Bone marrow (tissue), 2 donors: ENCODE measurements around the gene SEC24A.
A peak's percentile ranks its signal among the peaks of the same experiment; 100 is the strongest.
"Not testable (repeated sequence)": the region's sequence is repeated elsewhere in the genome, so short reads cannot be mapped to it uniquely, and the experiment has no call there.

Experiments used
- DNase-seq, 2 donors: peaks; one replicate each; lab custom pipeline; 2025; lab: John Stamatoyannopoulos, UW

SEC24A gene

DNA sequence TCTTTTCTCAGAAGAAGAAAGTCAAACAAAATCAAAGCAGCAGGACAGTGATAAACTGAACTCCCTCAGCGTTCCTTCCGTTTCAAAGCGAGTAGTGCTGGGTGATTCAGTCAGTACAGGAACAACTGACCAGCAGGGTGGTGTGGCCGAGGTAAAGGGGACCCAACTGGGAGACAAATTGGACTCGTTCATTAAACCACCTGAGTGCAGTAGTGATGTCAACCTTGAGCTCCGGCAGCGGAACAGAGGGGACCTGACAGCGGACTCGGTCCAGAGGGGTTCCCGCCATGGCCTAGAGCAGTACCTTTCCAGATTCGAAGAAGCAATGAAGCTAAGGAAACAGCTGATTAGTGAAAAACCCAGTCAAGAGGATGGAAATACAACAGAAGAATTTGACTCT, 92.5 kb downstream of the SEC24A start:
- no peak for DNase-seq

DNA sequence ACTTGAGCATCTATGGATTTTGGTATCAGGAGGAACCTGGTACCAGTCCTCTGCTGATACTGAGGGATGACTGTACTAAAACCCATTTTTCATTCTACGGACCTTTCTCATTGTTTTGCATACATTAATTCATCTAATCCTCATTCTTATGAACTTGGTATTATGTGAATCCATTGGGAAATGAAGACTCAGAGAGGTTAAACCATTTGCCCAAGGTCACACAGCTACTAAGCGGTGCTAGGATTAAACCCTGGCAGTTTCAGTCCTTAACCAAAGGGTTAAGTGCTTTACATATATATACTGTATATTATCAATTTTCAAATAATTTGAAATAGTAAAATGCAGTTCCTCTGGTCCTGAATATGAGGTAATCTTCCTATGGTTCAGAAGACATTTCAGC, 93.5 kb downstream of the SEC24A start:
- no peak for DNase-seq

DNA sequence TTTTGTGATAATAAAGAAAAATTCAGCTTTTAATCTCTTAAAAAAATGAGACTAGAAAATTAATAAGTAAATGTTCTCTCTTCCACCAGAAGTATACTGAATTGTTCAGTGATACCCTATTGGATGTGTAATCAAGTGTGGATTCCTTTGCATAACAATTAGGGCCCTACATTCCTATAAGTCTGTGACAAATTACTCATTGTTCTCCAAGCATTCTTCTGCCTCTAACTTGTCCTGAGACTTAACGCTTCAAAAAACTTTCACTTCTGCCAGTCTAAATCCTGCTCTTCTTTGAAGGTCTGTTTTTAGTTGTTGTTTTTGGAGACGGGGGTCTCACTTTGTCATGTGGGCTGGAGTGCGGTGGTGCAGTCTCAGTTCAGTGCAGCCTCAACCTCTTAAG, 100.8 kb downstream of the SEC24A start:
- no peak for DNase-seq

DNA sequence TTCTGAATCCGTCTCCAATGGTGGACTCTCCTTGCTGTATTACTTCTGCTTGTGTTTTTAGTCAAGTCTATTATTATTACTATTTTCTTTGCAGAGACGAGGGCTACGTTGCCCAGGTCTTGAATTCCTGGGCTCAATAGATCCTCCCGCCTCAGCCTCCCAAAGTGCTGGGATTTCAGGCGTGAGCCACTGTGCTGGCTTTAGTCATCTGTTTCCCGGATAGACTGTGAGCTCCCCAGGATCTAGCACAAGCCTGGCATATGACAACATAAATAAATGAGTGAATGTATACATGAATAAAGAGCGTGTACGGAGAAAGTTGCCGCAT, 109.6 kb downstream of the SEC24A start:
- no peak for DNase-seq

DNA sequence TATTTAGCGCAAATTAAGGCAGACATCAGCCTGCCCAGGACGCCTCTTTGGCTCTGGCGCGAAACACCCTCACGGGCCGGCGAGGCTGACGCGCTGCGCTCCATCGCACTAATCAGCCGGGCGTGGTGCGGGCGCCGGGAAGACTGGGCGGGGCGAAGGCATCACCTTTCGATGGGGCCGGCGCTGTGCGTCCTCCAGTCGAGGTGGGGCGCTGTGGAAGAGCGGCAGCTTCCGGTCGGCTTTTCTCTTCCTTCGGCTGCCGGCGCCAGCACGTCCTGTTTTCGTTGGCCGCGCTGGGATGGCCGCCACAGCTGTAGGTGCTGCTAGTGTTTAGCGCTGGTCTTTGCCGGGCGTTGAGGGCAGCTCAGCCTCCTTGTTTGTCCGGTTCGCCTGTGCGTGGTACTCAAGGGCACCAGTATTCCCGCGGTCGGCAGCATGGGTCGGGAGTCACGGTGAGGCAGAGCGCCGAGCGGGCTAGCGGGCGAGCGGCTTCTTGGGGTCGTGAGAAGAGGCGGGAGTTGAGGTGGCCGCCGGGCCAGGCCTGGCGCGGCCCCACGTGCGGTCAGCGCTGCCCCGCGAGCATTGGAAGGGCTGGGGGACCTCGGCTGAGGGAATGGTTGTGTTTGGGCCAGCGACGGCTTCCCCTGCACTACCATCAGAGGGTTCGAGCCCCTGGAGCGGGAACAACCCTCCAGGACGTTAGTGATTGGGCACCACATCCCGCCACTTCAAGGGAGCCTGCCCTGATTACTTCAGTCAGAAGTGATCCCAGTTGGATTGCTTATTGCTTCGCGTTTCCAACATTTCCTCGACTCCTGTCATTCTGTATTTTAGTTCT, 110.1 kb downstream of the SEC24A start, which contains the start of gene DDX46:
DDX46 (plus strand) TSS at position 276 of the 838 bp plus-strand sequence; CDS start at position 436, 160 bp downstream.
- DNase-seq = peak; percentile 80 to 83

DNA sequence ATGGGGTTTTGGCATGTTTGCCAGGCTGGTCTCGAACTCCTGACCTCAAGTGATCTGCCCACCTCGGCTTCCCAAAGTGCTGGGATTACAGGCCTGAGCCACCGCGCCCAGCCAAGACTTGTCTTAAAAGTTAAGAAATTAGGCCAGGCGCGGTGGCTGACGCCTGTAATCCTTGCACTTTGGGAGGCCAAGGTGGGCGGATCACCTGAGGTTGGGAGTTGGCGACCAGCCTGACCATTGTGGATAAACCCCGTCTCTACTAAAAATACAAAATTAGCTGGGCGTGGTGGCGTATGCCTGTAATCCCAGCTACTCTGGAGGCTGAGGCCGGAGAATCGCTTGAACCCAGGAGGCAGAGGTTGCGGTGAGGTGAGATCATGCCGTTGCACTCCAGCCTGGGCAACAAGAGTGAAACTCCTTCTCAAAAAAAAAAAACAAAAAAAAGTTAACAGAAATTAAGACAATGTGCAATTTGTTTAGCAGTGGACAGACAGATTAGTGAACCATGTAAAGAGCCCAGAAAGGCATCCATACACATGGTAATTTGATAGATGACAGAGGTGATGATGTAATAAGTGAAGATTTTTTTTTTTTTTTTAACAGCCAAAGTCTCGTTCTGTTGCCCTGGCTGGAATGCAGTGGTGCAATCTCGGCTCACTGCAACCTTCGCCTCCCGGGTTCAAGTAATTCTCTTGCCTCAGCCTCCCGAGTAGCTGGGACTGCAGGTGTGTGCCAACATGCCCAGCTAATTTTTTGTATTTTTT, 119.1 kb downstream of the SEC24A start:
- DNase-seq = not testable (repeated sequence)

DNA sequence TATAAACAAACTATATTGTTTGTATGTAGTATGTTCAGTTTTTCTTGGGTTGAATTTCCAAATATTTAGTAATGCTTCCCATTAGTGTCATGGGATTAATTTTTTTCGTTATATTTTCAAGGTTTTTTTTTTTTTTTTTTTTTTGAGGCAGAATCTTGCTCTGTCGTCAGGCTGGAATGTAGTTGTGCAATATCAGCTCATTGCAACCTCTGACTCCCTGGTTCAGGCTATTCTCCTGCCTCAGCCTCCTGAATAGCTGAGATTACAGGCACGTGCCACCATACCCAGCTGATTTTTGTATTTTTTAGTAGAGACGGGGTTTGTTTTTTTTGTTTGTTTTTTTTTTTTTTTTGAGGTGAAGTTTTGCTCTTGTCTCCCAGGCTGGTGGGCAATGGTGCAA, 120.6 kb downstream of the SEC24A start:
- no peak for DNase-seq

DNA sequence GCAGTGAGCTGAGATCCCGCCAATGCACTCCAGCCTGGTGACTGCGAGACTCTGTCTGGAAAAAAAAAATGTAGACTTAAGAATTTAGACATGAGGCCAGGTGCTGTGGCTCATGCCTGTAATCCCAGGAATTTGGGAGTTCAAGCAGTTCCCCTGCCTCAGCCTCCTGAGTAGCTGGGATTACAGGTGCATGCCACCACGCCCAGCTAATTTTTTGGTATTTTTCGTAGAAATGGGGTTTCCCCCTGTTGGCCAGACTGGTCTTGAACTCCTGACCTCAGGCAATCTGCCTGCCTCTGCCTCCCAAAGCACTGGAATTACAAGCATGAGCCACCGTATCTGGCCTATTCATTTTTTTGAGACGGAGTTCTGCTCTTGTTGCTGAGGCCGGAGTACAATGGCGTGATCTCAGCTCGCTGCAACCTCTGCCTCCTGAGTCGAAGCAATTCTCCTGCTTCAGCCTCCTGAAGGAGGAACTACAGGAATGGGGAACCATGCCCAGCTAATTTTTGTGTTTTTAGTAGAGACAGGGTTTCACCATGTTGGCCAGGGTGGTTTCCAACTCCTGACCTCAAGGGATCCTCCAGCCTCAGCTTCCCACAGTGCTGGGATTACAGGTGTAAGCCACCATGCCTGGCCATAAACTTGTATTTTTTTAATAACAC, 124.0 kb downstream of the SEC24A start:
- no peak for DNase-seq

DNA sequence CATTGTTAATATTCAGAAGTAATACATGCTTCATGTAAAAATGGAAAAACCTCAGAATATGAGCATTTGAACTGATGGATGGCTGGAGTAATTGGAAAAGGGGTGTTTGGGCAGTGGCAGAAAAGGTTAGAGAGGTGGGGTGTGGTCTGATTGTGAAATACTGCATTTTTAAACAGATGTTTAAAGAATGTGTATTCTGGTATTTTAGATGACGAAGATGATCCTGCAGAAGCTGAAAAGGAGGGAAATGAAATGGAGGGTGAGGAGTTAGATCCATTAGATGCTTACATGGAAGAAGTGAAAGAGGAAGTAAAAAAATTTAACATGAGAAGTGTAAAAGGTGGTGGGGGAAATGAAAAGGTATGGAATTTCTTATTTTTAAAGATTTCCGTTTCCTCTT, 128.8 kb downstream of the SEC24A start:
- no peak for DNase-seq
